Lung (tissue), 12 donors: ENCODE results near the gene SLC25A19. TPM values are rescaled to one million over a fixed set of nuclear protein-coding genes. Genes with fewer than 3 reads are reported as not detected.
A peak's percentile ranks its signal among the peaks of the same experiment; 100 is the strongest.

ENCODE experiments used
- ATAC-seq: fragments of 200-7000 bp; cut with Tn5 transposase; one replicate; pipeline ENCODE4 v1.9.1; 2020; ENCODE audit warnings: moderate number of reproducible peaks; ENCODE audit not compliant: insufficient read depth, low FRiP score
- DNase-seq, 3 donors: peaks; one replicate each; pipeline ENCODE4 v3.0.0-alpha.2; 2013 to 2017
- H3K27ac ChIP-seq, 2 donors: one replicate each; pipeline ENCODE4 v1.5.1; 2013; ENCODE audit warnings: mild to moderate bottlenecking in 2 of 2, moderate library complexity in 2 of 2, control low read depth in 1 of 2, inconsistent platforms in 1 of 2, low read depth in 1 of 2, low read length in 1 of 2
- H3K27me3 ChIP-seq, 3 donors: one replicate each; pipeline ENCODE4 v1.5.1; 2013; ENCODE audit warnings: low read length in 2 of 3; ENCODE audit not compliant: control insufficient read depth in 3 of 3, insufficient read depth in 3 of 3
- H3K36me3 ChIP-seq, 4 donors: one replicate each; pipeline ENCODE4 v1.5.1; 2013; ENCODE audit warnings: low read length in 4 of 4, mild to moderate bottlenecking in 1 of 4, moderate library complexity in 1 of 4; ENCODE audit not compliant: control insufficient read depth in 4 of 4, insufficient read depth in 4 of 4
- H3K4me1 ChIP-seq, 5 donors: one replicate each; pipeline ENCODE4 v1.5.1; 2013; ENCODE audit warnings: low read length in 5 of 5, mild to moderate bottlenecking in 2 of 5, moderate library complexity in 1 of 5; ENCODE audit not compliant: control insufficient read depth in 5 of 5, insufficient read depth in 5 of 5
- H3K4me3 ChIP-seq: one replicate; pipeline ENCODE4 v1.5.1; 2013; ENCODE audit warnings: mild to moderate bottlenecking, control low read depth, moderate library complexity
- H3K9ac ChIP-seq, 2 donors: one replicate each; pipeline ENCODE4 v1.5.1; 2013; ENCODE audit warnings: low read length in 2 of 2, control low read depth in 1 of 2; ENCODE audit not compliant: insufficient read depth in 1 of 2
- H3K9me3 ChIP-seq, 4 donors: one replicate each; pipeline ENCODE4 v1.5.1; 2013; ENCODE audit warnings: low read length in 3 of 4, mild to moderate bottlenecking in 1 of 4, moderate library complexity in 1 of 4; ENCODE audit not compliant: control insufficient read depth in 4 of 4, insufficient read depth in 3 of 4
- WGBS, 2 donors: extraction: QIAGEN DNeasy Blood & Tissue Kit; methylation state at CpG; one replicate each; pipeline ENCODE4 v1.1.7; 2013; 5-methylcytosine and 5-hydroxymethylcytosine counted together
- polyA plus RNA-seq, 2 donors: library from polyadenylated mRNA; stranded (reverse); fragments of 200-250 nt; gene quantifications; one replicate each; pipeline ENCODE4 v1.2.1, GENCODE V29; 2013
- total RNA-seq, 2 donors: library from RNA; depleted of rRNA in 1 of 2; stranded (reverse); fragments of >200 nt in 1 of 2; gene quantifications; one replicate each; pipeline ENCODE4 v1.2.1, GENCODE V29; 2014 to 2021
- TF ChIP-seq, protein P1 (sequence below): IDR thresholded peaks from 2 replicates; pipeline ENCODE4 v1.5.1; 2012; ENCODE audit warnings: mild to moderate bottlenecking; ENCODE audit errors: control extremely low read depth, extremely low read depth
- donor health status: control.
- donor health status: control.
- donor health status: Bipolar disorder and iron deficiency.
- donor health status: healthy.
- donor health status: DM: yes; HTN: yes; CAD: no.

Gene SLC25A19
- total and polyA plus RNA-seq, 4 donors: 9.8 to 27.4 (median 24.0) TPM

- Histone ChIP-seq H3K4me3 (no peak overlapping the region), H3K4me1 (no peaks in the 10 kb centered on the region), H3K27me3 (no peaks in the 10 kb centered on the region), H3K9ac (no peak overlapping the region), H3K9me3 (no peaks in the 10 kb centered on the region), H3K36me3 (peaks cover 34 to 59% (median 52%) of the 10 kb centered on the region in 4 donors), H3K27ac (no peak overlapping the region)
- 91 to 97% methylated on average over 8 of the region's 8 CpGs for WGBS, 2 donors
- ATAC-seq: no peak
- TF ChIP-seq, protein P1, sequence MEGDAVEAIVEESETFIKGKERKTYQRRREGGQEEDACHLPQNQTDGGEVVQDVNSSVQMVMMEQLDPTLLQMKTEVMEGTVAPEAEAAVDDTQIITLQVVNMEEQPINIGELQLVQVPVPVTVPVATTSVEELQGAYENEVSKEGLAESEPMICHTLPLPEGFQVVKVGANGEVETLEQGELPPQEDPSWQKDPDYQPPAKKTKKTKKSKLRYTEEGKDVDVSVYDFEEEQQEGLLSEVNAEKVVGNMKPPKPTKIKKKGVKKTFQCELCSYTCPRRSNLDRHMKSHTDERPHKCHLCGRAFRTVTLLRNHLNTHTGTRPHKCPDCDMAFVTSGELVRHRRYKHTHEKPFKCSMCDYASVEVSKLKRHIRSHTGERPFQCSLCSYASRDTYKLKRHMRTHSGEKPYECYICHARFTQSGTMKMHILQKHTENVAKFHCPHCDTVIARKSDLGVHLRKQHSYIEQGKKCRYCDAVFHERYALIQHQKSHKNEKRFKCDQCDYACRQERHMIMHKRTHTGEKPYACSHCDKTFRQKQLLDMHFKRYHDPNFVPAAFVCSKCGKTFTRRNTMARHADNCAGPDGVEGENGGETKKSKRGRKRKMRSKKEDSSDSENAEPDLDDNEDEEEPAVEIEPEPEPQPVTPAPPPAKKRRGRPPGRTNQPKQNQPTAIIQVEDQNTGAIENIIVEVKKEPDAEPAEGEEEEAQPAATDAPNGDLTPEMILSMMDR: no peak
- no peak for DNase-seq
These were observed 58.2 kb downstream of the SLC25A19 start for GRCh38 chr17:75231071-75231470.

DNA sequence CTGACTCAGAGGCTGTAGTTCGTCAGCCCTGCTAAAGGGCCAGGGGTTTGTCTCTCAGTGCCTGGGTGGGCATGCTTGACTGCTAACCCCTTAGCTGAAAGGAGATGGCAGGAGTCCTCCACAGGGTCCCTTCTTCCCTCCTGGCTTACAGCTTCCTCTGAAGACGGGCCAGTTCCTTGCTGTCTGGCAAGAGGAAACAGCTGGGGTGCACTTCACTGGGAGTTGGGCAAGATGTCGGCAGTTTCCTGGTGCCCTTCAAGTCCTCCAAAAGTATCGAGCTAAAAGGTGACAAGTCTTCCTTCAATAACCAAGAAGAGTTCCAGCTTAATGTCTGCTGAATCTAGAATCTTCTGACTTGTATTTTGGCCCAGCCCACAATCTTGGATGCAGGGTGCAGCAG is 60.4 kb downstream of the SLC25A19 start:
- TF ChIP-seq, protein P1: no peak
- 26 to 43% methylated on average over 4 of the region's 4 CpGs for WGBS, 2 donors
- no peak overlapping the region for H3K9ac ChIP-seq
- H3K27ac ChIP-seq: peak overlapping the region in 1 of 2 donors; percentile 27
- no peak overlapping the region for H3K4me3 ChIP-seq
- no peaks in the 10 kb centered on the region for H3K4me1 ChIP-seq
- no peak for ATAC-seq
- DNase-seq: no peak
- H3K9me3 ChIP-seq: no peaks in the 10 kb centered on the region
- no peaks in the 10 kb centered on the region for H3K27me3 ChIP-seq
- H3K36me3 ChIP-seq: peaks cover 20 to 59% (median 48%) of the 10 kb centered on the region in 4 donors

GRCh38 chr17:75228305-75228704 is 60.9 kb downstream of the SLC25A19 start:
- H3K36me3 ChIP-seq: peaks cover 20 to 59% (median 49%) of the 10 kb centered on the region in 4 donors
- H3K9me3 ChIP-seq: no peaks in the 10 kb centered on the region
- ATAC-seq: peak; percentile 42
- H3K4me1 ChIP-seq: no peaks in the 10 kb centered on the region
- no peaks in the 10 kb centered on the region for H3K27me3 ChIP-seq
- WGBS, 2 donors: 19 to 50% methylated on average over 2 of the region's 2 CpGs
- peak in 1 of 3 donors; percentile 11 for DNase-seq
- H3K4me3 ChIP-seq: no peak overlapping the region
- peak overlapping the region in 1 of 2 donors; percentile 43 for H3K27ac ChIP-seq
- H3K9ac ChIP-seq: no peak overlapping the region
- TF ChIP-seq, protein P1: no peak

DNA sequence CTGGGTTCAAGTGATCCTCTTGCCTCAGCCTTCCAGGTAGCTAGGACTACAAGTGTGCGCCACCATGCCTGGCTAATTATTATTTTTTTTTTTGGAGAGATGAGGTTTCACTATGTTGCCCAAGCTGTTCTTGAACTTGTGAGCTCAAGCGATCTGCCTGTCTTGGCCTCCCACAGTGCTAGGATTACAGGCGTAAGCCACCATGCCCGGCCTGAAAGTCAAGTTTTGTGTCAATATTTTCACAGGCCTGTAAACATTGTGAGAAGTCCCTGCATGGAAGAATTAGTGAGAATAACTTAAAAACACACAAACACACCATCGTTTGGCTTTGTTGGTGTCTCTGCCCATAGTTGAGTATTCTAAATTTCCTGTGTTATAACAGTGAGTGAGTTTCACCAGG is 61.5 kb downstream of the SLC25A19 start:
- H3K27ac ChIP-seq: no peak overlapping the region
- no peak overlapping the region for H3K4me3 ChIP-seq
- DNase-seq (no peak), ATAC-seq (no peak)
- H3K27me3 ChIP-seq: no peaks in the 10 kb centered on the region
- TF ChIP-seq, protein P1: no peak
- WGBS, 2 donors: 71 to 80% methylated on average over 5 of the region's 5 CpGs
- no peak overlapping the region for H3K9ac ChIP-seq
- H3K36me3 ChIP-seq: peaks cover 20 to 55% (median 48%) of the 10 kb centered on the region in 4 donors
- no peaks in the 10 kb centered on the region for H3K9me3 ChIP-seq
- no peaks in the 10 kb centered on the region for H3K4me1 ChIP-seq
